HEK293 (cell line): ENCODE results near the gene MAGI2.

Source experiments
- CTCF ChIP-seq: fragments of 450-650 bp; formaldehyde crosslinking; IDR thresholded peaks from 2 replicates; pipeline ENCODE4 v1.5.1; 2016; ENCODE audit warnings: missing biosample characterization, missing genetic modification characterization
- MYNN ChIP-seq: fragments of 450-650 bp; formaldehyde crosslinking; IDR thresholded peaks from 2 replicates; pipeline ENCODE4 v1.5.1; 2016; ENCODE audit warnings: missing biosample characterization, missing genetic modification characterization, borderline replicate concordance
- MZF1 ChIP-seq: fragments of 450-650 bp; formaldehyde crosslinking; IDR thresholded peaks from 2 replicates; pipeline ENCODE4 v1.5.1; 2017; ENCODE audit warnings: missing biosample characterization, missing genetic modification characterization, borderline replicate concordance
- REST ChIP-seq: fragments of 450-650 bp; formaldehyde crosslinking; IDR thresholded peaks from 2 replicates; pipeline ENCODE4 v1.5.1; 2016; ENCODE audit warnings: missing biosample characterization, missing genetic modification characterization
- TCF7L2 ChIP-seq: IDR thresholded peaks from 2 replicates; pipeline ENCODE4 v1.6.1; 2011; ENCODE audit warnings: low read depth, mild to moderate bottlenecking, inconsistent platforms, low read length, moderate library complexity, borderline replicate concordance
- WT1 ChIP-seq: fragments of 450-650 bp; formaldehyde crosslinking; IDR thresholded peaks from 2 replicates; pipeline ENCODE4 v1.5.1; 2016; ENCODE audit warnings: missing biosample characterization, missing genetic modification characterization
- ZBTB11 ChIP-seq: fragments of 450-650 bp; formaldehyde crosslinking; conservative IDR thresholded peaks from 2 replicates; pipeline ENCODE4 v1.5.1; 2016; ENCODE audit warnings: low read depth, missing biosample characterization, missing genetic modification characterization
- ZFP3 ChIP-seq: fragments of 450-650 bp; formaldehyde crosslinking; IDR thresholded peaks from 2 replicates; pipeline ENCODE4 v1.5.1; 2016; ENCODE audit warnings: low read depth, missing biosample characterization, missing genetic modification characterization
- ZNF132 ChIP-seq: fragments of 450-650 bp; formaldehyde crosslinking; IDR thresholded peaks from 2 replicates; pipeline ENCODE4 v1.5.1; 2017; ENCODE audit warnings: missing biosample characterization, missing genetic modification characterization, borderline replicate concordance
- ZNF362 ChIP-seq: fragments of 450-650 bp; formaldehyde crosslinking; IDR thresholded peaks from 2 replicates; pipeline ENCODE4 v1.5.1; 2016; ENCODE audit warnings: missing biosample characterization, missing genetic modification characterization
- ZNF394 ChIP-seq: fragments of 450-650 bp; formaldehyde crosslinking; IDR thresholded peaks from 2 replicates; pipeline ENCODE4 v1.5.1; 2016; ENCODE audit warnings: missing biosample characterization, missing genetic modification characterization, mild to moderate bottlenecking, moderate library complexity, borderline replicate concordance
- ZNF777 ChIP-seq: fragments of 450-650 bp; formaldehyde crosslinking; IDR thresholded peaks from 2 replicates; pipeline ENCODE4 v1.5.1; 2017; ENCODE audit warnings: missing biosample characterization, missing genetic modification characterization, borderline replicate concordance

- no peak for TF ChIP-seq REST
- TF ChIP-seq MZF1 (tag by site-specific recombination), result no peak
- TF ChIP-seq TCF7L2, result no peak
- no peak for TF ChIP-seq ZNF394 (tag by site-specific recombination)
- TF ChIP-seq ZNF362, result no peak
- no peak for TF ChIP-seq WT1 (tag by site-specific recombination)
- no peak for TF ChIP-seq ZNF132 (tag by site-specific recombination)
- no peak for TF ChIP-seq ZFP3 (tag by site-specific recombination)
- no peak for TF ChIP-seq MYNN (tag by site-specific recombination)
- no peak for TF ChIP-seq CTCF (tag by site-specific recombination)
- TF ChIP-seq ZBTB11 (tag by site-specific recombination), result no peak
- no peak for TF ChIP-seq ZNF777
Measured at GRCh38 chr7:78159545-78159944, 1293.9 kb downstream of the MAGI2 start.
